ENCODE data around the gene KRTAP5-8.
"Not testable (repeated sequence)": the region's sequence is repeated elsewhere in the genome, so short reads cannot be mapped to it uniquely, and the experiment has no call there.

KRTAP5-8 gene, protein sequence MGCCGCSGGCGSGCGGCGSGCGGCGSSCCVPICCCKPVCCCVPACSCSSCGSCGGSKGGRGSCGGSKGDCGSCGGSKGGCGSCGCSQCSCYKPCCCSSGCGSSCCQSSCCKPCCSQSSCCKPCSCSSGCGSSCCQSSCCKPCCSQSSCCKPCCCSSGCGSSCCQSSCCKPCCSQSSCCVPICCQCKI

GRCh38 chr11:71537977-71538665, at the start of gene KRTAP5-8:
KRTAP5-8 (plus strand) TSS chr11:71538025; CDS start chr11:71538056, 31 bp downstream.
- DNase-seq (ENCODE audit: low read depth) = not testable (repeated sequence)

GRCh38 chr11:71488681-71489270, 49.0 kb upstream of the KRTAP5-8 start:
- DNase-seq (ENCODE audit: low read depth) = no peak

DNA sequence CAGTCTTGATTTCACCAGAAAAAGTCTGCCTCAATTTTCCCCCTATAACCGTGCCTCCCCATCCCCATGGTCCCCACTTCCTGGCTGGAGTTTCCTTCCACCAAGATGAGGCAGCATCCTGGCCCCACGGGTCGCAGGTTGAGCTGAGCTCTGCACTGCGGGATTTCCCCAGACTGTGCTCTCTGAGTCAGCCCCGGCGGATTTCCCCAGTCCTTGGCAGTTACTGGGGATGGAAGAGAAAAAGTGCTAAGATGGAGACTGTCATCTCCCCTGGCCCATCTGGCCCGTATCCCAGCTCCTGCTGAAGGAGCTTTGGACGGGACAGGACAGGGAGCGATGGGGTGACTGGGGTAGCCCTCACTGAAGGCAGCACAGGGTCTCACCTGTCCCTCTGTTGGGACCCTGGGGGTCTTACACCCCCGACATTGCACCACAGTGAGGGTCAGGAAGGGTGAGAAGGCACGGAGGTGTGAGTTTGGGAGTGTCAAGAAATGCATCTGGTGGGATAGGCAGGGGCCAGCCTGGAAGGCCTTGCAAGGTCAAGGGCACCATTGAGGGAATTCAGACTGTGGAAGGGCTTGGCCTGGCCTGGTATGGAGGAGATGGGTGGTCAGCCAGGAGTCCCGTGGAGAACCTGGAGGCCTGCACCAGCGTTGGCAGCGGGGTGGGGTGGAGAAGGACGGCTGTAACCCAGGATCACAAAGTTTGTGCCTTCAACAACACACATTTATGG, 48.3 kb upstream of the KRTAP5-8 start:
- no peak for DNase-seq (ENCODE audit: low read depth)

DNA sequence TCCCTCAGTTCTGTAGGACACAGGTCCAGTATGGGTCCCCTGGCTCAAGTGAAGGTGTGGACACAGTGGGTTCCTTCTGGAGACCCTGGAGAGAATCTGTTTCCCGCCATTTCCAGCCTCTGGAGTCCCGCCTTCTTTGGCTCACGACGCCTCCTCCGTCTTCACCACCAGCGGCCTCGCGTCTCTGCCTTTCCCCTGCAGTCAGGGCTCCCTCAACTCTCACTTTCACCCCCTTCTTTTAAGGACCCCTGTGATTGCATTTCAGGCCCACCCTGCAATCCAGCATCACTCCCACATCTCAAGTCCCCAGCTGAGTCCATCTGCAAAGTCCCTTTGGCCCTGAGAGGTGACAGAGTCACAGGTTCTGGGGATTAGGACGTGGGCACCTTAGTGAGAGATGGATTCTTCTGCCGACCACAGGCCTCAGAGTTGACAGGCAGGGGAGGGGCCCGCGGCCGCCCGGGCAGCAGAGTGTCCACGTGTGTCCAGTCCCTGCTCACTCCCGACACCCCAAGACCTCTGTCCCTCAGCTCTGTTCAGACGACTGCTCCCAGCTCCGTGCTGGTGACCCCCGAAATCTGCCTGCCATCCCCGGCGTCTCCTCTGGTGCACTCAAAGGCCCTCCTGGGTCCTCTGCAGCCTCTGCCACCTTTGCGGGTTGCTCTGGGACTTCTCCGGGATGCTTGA, 47.6 kb upstream of the KRTAP5-8 start:
- DNase-seq (ENCODE audit: low read depth) = no peak

GRCh38 chr11:71490731-71491390, 47.0 kb upstream of the KRTAP5-8 start:
- no peak for DNase-seq (ENCODE audit: low read depth)

DNA sequence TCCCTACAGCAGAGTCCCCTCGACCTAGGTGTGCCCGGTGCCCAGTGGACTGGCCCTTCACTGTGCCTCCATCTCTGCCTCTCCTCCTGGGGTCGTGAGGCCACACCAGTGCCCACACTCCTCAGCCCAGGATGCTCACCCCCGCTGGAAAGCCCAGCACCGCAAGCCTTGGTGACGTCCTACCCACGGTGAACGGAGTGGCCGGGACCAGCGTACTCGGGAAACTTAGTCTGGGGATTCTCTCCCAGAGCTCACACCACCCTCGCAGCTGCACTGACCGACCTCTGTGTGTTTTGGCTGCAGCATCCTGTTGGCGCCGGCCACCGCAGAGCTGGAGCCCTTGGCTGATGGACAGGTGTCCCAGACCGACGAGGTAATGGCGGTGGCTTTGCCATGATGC, 46.3 kb upstream of the KRTAP5-8 start:
- no peak for DNase-seq (ENCODE audit: low read depth)

GRCh38 chr11:71491940-71492339, 45.9 kb upstream of the KRTAP5-8 start:
- DNase-seq (ENCODE audit: low read depth) = no peak

GRCh38 chr11:71495286-71496230, 42.3 kb upstream of the KRTAP5-8 start:
- no peak for DNase-seq (ENCODE audit: low read depth)

DNA sequence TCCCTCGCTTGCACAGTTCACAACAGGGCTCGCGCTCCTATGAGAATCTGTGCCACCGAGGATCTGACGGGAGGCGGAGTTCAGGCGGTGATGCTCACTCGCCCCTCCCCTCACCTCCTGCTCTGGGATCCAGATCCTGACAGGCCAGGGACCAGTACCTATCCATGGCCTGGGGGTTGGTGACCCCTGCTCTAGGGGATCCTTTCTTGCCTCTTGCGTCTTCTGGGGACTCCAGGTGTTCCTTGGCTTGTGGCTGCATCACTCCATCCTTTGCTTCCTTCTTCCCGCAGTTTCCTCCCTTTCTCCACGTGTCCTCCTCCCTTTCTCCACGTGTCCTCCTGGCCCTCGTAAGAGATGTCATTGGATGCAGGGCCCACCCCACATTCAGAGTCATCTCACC, 41.4 kb upstream of the KRTAP5-8 start:
- no peak for DNase-seq (ENCODE audit: low read depth)

- no peak for DNase-seq (ENCODE audit: low read depth)
Observed at GRCh38 chr11:71498091-71498490, 39.7 kb upstream of the KRTAP5-8 start.

DNA sequence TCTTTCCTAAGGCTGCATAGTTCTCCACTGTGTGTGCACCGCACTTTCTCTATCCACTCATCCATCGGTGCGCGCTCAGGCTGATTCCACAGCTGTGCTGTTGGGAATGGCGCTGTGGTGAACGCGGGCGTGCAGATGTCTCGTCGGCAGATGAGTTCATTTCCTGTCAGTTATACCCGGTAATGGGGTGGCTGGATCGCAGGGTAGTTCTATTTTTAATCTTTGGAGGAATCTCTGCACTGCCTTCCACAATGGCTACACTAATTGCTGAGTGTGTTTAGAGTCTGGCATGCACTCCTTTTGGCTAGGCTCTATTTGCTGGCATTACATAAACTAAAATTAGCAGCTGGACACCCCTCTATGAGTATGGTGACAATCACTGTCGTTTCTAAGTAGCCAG, 38.7 kb upstream of the KRTAP5-8 start:
- no peak for DNase-seq (ENCODE audit: low read depth)

DNA sequence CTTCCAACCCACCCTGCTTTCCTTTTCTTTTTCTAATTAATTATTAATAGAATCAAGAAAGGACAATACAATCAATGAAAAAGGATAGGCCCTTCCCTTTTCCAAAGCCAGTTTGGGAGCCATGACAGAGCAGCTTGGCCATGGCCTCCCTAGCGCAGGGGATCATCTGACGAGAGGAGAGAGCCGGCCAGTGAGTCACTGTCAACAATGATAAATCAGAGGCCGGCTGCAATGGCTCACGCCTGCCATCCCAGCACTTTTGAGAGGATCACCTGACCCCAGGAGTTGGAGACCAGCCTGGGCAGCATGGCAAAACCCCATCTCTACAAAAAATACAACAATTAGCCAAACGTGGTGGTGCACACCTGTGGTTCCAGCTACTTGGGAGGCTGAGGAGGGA, 38.3 kb upstream of the KRTAP5-8 start:
- DNase-seq (ENCODE audit: low read depth) = no peak

DNA sequence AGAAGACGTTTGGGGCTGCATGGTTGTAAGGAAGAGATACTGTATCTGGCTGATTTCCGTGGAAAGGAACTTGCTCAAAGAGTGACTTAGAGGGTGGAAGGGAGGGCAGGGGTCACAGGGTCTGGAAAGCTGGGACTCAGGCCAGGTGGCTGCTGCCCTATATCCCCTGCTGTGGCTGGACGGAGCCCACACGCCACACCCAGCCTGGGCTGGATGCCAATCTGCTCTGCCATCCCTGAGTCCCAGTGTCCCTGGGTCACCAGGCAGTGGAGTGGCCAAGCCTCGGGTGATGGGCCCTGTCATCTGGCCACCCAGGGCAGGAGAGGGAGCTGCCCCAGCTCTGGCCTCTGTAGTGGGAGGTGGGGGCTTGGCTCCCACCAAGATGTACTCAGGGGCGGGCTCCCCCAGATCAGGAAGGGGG, 37.2 kb upstream of the KRTAP5-8 start:
- DNase-seq (ENCODE audit: low read depth) = no peak

DNA sequence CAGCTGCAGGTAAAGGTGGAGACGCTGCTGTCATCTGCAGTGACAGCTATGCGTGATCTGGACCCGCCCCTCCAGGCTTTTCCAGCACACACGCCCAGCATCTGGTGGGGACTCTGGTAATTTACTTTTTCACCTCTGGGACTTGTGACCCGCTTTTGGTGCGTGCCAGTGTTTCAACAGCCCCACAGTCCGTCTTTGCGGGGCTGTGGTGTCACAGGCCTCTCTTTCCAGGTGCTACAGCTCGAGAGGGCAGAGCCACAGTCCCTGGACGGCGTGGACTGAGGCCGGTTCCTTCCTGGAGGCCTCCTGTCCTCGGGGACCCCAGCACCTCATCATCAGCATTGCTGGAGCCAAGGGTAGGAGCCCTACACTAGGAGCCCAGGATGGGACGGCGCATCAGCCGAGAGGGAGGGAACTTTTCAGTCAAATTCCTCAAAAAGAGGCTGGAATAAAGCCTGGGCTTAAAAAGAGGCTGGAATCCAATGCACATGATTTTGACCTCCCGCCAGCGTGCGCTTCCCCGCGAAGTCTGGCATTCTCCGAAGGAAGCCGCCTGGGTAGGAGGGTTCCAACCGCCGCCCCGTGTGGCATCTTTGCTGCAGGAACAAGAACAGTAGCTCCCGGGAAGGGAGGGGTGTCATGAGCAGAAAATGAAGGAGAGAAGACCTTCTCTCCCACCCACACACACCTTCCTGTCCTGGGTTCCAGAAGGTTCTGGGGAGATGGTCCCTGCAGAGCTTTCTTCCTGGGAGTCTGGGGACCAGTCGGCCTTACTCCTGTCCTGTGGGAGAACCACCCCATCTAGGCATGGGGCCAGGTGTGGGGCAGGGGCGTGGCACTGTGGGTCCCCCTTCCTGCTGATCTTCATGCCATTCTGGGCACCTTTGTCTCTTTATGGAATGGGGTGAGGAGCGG, 36.5 kb upstream of the KRTAP5-8 start:
- DNase-seq (ENCODE audit: low read depth) = no peak

DNA sequence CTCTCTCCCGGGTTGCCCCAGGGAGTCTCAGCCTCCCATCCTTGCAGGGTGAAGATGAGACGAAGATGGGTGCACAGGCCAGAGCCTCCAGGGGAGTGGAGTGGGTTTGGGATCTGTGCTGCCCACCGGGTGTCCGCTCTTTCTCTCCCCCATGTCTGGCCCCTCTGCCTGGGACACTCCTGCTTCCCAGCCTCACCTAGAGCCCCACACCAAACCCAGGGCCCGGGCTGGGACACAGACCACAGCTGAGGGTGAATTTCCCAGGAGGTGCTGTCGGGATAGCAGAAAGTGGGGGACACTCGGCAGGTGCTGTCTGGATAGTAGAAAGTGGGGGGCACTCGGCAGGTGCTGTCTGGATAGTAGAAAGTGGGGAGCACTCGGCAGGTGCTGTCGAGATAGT, 35.8 kb upstream of the KRTAP5-8 start:
- no peak for DNase-seq (ENCODE audit: low read depth)

DNA sequence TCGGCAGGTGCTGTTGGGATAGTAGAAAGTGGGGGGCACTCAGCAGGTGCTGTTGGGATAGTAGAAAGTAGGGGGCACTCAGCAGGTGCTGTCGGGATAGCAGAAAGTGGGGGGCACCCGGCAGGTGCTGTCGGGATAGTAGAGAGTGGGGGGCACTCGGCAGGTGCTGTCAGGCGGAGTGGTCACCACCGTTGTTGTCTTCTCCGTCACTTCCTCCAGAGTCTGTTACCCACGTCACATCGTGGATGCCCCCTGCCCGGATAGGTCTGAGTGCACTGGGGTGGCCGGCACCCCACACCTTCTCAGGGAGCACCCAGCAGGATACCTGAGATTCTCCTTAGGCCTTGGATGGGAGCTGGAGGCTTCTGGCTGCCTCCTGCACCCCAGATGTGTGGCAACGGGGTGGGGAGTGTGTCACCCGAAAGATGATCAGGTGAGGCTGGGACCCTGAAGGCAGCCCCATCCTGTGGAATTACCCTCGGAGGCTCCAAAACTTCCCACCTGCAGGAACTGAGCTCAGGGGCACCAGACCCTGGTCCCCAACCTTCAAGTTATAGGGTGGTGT, 34.9 kb upstream of the KRTAP5-8 start:
- no peak for DNase-seq (ENCODE audit: low read depth)

- DNase-seq (ENCODE audit: low read depth) = no peak
Observed at GRCh38 chr11:71504531-71504930, 33.3 kb upstream of the KRTAP5-8 start.

- DNase-seq (ENCODE audit: low read depth) = no peak
Observed at GRCh38 chr11:71505001-71505400, 32.8 kb upstream of the KRTAP5-8 start.

- no peak for DNase-seq (ENCODE audit: low read depth)
Observed at GRCh38 chr11:71505781-71506180, 32.0 kb upstream of the KRTAP5-8 start.
